SKM-1 (cell line): ENCODE measurements around the gene CPN1.

Source experiments
- DNase-seq: peaks from one replicate; lab custom pipeline; 2025; ENCODE audit not compliant: unreplicated experiment; lab: John Stamatoyannopoulos, UW

CPN1 gene

GRCh38 chr10:99999319-100000108, 82.2 kb downstream of the CPN1 start:
- no peak for DNase-seq

- DNase-seq: no peak
Observed at GRCh38 chr10:99998889-99999288, 82.8 kb downstream of the CPN1 start.

- DNase-seq: no peak
Observed at GRCh38 chr10:99996671-99997648, 84.7 kb downstream of the CPN1 start.

- DNase-seq: no peak
Observed at GRCh38 chr10:99995713-99996112, 86.0 kb downstream of the CPN1 start.

- DNase-seq: no peak
Observed at GRCh38 chr10:99995269-99995668, 86.4 kb downstream of the CPN1 start.

GRCh38 chr10:99994801-99995200, 86.9 kb downstream of the CPN1 start:
- DNase-seq: no peak

GRCh38 chr10:99993701-99994689, 87.7 kb downstream of the CPN1 start:
- peak; percentile 76 for DNase-seq
